Astrocyte of the spinal cord (primary cell): ENCODE measurements around the gene UHRF1.

Experiments
- DNase-seq: peaks from one replicate; pipeline ENCODE4 v3.0.0; 2011; ENCODE audit warnings: low read depth, low spot score
- H3K4me3 ChIP-seq: 2 replicates; pipeline ENCODE4 v1.5.1; 2011; ENCODE audit warnings: low read depth, mild to moderate bottlenecking, low read length, moderate library complexity
- in situ Hi-C: cut with HindIII; loops from 2 replicates; pipeline ENCODE4 v1.10.0; 2017; ENCODE audit warnings: low sequenced_read_pairs
- TF ChIP-seq, protein P1 (sequence below): IDR thresholded peaks from 2 replicates; pipeline ENCODE4 v1.5.1; 2012; ENCODE audit warnings: low read depth, mild to moderate bottlenecking, low read length, inconsistent platforms

UHRF1 gene

DNA sequence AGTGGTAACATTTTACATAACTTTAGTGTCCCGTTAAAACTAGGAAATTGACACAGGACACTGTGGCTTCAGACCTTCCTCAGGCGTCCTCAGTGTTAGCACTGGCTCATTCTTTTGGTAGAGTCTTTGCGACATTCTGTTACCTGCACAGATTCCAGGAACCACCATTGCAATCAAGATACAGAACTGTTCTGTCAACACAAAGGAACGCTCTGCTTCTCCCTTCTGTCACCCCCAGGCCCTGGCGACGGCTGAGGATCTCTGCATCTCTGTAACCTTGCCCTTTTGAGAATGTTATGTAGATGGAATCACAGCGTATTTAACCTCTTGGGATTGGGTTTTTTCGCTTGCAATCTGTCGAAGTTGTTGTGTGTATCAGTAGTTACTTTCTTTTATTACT lies 82.2 kb downstream of the UHRF1 start:
- in situ Hi-C loops, result no loop called here
- H3K4me3 ChIP-seq, result no peak overlapping the region
- no peak for DNase-seq
- TF ChIP-seq, protein P1, sequence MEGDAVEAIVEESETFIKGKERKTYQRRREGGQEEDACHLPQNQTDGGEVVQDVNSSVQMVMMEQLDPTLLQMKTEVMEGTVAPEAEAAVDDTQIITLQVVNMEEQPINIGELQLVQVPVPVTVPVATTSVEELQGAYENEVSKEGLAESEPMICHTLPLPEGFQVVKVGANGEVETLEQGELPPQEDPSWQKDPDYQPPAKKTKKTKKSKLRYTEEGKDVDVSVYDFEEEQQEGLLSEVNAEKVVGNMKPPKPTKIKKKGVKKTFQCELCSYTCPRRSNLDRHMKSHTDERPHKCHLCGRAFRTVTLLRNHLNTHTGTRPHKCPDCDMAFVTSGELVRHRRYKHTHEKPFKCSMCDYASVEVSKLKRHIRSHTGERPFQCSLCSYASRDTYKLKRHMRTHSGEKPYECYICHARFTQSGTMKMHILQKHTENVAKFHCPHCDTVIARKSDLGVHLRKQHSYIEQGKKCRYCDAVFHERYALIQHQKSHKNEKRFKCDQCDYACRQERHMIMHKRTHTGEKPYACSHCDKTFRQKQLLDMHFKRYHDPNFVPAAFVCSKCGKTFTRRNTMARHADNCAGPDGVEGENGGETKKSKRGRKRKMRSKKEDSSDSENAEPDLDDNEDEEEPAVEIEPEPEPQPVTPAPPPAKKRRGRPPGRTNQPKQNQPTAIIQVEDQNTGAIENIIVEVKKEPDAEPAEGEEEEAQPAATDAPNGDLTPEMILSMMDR, result no peak

DNA sequence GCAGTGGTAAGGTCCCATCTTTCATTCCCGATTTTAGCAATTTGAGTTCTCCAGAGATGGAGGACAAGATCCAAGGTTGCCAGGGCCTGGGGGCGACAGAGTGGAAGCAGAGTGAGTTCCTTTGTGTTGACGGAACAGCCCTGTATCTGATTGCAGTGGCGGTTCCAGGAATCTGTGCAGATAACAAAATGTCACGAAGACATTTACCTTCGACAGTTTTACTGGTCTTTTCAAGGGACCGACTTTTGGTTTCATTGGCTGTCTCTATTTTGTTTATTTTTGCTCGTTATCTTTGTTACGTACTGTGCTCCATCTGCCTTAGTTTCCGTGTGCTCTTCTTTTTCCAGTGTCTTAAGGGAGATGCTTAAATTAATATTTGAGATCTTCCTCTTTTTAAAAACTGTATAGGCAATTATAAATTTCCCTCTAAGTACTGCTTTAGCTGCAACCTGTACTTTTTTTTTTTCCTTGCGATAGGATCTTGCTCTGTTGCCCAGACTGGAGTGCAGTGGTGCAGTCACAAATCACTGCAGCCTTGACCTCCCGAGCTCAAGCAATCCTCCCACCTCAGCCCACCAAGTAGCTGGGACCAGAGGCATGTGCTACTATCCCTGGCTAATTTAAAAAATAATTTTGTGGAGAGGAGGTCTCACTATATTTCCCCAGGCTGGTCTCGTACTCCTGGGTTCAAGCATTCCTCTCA lies 82.8 kb downstream of the UHRF1 start:
- DNase-seq, result no peak
- in situ Hi-C loops, result no loop called here
- no peak overlapping the region for H3K4me3 ChIP-seq
- TF ChIP-seq, protein P1, result no peak

DNA sequence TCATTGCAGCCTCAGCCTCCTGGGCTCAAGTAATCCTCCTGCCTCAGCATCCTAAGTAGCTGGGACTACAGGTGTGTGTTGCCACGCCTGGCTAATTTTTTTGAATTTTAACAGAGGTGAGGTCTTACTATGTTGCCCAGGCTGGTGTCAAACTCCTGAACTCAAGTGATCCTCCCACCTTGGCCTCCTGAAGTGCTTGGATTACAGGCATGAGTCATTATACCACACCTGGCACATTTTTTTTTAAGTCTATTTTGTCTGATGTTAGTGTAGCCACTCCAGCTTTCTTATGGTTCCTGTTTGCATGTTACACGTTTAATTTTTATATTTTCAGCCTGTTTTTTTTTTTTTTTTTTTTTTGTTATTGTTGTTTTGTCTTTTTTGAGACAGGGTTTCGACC lies 84.4 kb downstream of the UHRF1 start:
- TF ChIP-seq, protein P1, result no peak

DNA sequence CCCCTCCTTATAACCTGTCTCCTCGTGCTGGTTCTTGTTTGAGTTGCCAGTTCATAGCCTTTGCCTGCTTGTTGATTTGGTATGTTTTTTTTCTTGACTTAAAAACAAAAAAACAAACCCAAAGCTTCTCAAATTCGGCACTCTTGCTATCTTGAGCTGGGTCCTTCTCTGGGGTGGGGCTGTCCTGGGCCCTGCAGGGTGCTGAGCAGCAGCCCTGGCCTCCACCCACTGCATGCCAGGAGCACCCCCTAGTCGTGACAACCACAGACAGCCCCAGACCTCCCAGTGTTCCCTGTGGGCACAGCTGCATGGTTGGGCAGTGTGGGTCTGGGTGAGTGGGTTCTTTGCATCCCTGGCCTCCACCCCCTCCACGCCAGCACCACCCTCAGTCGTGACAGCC lies 87.4 kb downstream of the UHRF1 start:
- no peak overlapping the region for H3K4me3 ChIP-seq

More for the DNA sequence above, 84.4 kb downstream of the UHRF1 start:
- DNase-seq, result no peak
- H3K4me3 ChIP-seq, result no peak overlapping the region
- in situ Hi-C loops, result no loop called here

DNA sequence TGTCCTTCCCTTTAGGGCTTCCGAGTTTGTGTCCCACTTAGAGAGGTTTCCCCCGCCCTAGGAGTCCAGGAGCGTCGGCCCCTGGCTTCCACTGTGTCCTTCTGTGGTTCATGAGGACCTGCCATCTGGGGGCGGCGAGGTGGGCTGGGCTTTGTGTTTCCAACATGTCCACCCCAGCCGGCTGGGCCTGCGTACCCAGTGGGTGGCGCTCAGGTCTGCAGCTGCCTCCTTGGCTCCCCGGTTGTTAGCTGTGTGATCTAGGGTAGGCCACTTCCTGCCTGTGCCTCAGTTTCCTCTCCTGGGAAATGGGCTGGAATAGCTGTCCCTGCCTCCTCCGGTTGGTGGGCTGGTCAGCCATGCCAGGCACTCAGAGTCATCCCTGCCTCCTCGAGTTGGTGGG lies 88.0 kb downstream of the UHRF1 start:
- TF ChIP-seq, protein P1, result no peak
- H3K4me3 ChIP-seq, result no peak overlapping the region
- in situ Hi-C loops, result no loop called here
- DNase-seq, result no peak

More for the DNA sequence above, 87.4 kb downstream of the UHRF1 start:
- in situ Hi-C loops, result no loop called here
- TF ChIP-seq, protein P1, result no peak
- DNase-seq, result no peak

DNA sequence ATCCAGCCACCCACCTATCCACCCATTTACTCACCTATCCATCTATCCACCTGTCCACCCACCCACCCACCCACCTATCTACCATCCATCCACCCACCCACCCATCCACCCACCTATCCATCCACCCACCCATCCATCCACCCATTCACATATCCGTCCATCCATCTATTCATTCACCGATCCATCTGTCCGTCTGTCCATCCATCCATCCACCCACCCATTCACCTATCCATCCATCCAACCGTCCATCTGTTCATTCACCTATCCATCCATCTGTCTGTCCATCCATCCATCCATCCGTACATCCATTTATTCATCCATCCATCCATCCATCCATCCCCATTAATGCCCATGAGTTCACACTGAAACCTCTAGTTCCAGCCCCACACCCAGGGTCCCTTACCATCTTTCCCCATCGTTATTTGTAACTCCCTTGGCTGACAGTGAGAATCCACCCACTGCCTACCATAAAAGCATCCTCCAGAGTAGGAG lies 90.9 kb downstream of the UHRF1 start:
- DNase-seq, result no peak
- in situ Hi-C loops, result no loop called here
- TF ChIP-seq, protein P1, result no peak
- no peak overlapping the region for H3K4me3 ChIP-seq

DNA sequence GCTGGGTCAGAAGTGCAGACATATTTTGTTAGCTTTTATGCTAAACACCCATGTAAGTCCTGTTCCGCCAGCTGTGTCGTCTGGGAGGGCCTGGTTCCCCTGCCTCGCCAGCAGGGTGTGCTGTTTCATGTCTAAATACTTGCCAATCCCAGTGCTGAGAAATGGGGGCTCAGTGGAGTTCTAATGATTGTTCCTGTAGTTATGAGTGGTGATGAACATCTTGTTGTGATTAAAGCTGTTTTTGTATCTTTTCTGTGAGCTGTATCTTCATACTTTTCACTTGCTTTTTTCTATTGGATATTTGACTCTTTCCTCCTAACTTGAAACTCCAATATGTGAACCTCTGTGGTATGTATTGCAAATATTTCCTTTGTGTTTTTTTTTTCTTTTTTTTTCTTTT lies 92.3 kb downstream of the UHRF1 start:
- H3K4me3 ChIP-seq, result no peak overlapping the region
- in situ Hi-C loops, result no loop called here
- peak; percentile 67 for DNase-seq
- TF ChIP-seq, protein P1, result peak; percentile 80
